NCI-H146 treated with DMSO at 0.1 percent for 48 hours (cell line): ENCODE results near the gene ZNF143.
"Not testable (repeated sequence)": the region's sequence is repeated elsewhere in the genome, so short reads cannot be mapped to it uniquely, and the experiment has no call there.

ENCODE experiments used
- DNase-seq: peaks from one replicate; lab custom pipeline; 2025; ENCODE audit not compliant: unreplicated experiment; lab: John Stamatoyannopoulos, UW

ZNF143 gene

GRCh38 chr11:9495803-9496514 is 35.1 kb downstream of the ZNF143 start:
- no peak for DNase-seq

- no peak for DNase-seq
Observed at GRCh38 chr11:9498457-9499078, 37.8 kb downstream of the ZNF143 start.

GRCh38 chr11:9506489-9507276 is 45.9 kb downstream of the ZNF143 start:
- peak; percentile 30 for DNase-seq

GRCh38 chr11:9507277-9507580 is 46.4 kb downstream of the ZNF143 start:
- DNase-seq, result no peak

- no peak for DNase-seq
Observed at GRCh38 chr11:9509041-9509440, 48.2 kb downstream of the ZNF143 start.

- no peak for DNase-seq
Observed at GRCh38 chr11:9512370-9513019, 51.7 kb downstream of the ZNF143 start.

GRCh38 chr11:9514576-9514975 is 53.8 kb downstream of the ZNF143 start:
- not testable (repeated sequence) for DNase-seq

GRCh38 chr11:9516113-9516512 is 55.3 kb downstream of the ZNF143 start:
- peak; percentile 70 for DNase-seq

- no peak for DNase-seq
Observed at GRCh38 chr11:9518835-9519410, 58.1 kb downstream of the ZNF143 start.

- DNase-seq, result no peak
Observed at GRCh38 chr11:9524001-9524400, 63.2 kb downstream of the ZNF143 start.

GRCh38 chr11:9525116-9525515 is 64.3 kb downstream of the ZNF143 start:
- no peak for DNase-seq

GRCh38 chr11:9527481-9528135 is 66.8 kb downstream of the ZNF143 start:
- DNase-seq, result no peak

GRCh38 chr11:9528136-9528501 is 67.3 kb downstream of the ZNF143 start:
- no peak for DNase-seq

- no peak for DNase-seq
Observed at GRCh38 chr11:9528573-9529333, 67.9 kb downstream of the ZNF143 start.

GRCh38 chr11:9529334-9529650 is 68.5 kb downstream of the ZNF143 start:
- DNase-seq, result no peak

GRCh38 chr11:9530020-9530621 is 69.3 kb downstream of the ZNF143 start:
- no peak for DNase-seq

- DNase-seq, result no peak
Observed at GRCh38 chr11:9530901-9531625, 70.3 kb downstream of the ZNF143 start.

- no peak for DNase-seq
Observed at GRCh38 chr11:9533058-9533457, 72.2 kb downstream of the ZNF143 start.

- no peak for DNase-seq
Observed at GRCh38 chr11:9533736-9534473, 73.1 kb downstream of the ZNF143 start.
